Adrenal gland (tissue), 12 donors: ENCODE data around the gene IMPG2. TPM values are rescaled to one million over a fixed set of nuclear protein-coding genes. Genes with fewer than 3 reads are reported as not detected.

Source experiments
- DNase-seq, 7 donors: peaks; one replicate each; pipeline ENCODE4 v3.0.0-alpha.2; 2019 to 2020
- H3K27ac ChIP-seq, 5 donors: fragments of 200-600 bp; sonication (generic) in 4 of 5; 1 replicate in 3 of 5; 2 replicates in 2 of 5; pipeline versions ENCODE4 v1.5.1 to v1.8.0; 2016 to 2020; ENCODE audit warnings: mild to moderate bottlenecking in 1 of 5
- H3K27me3 ChIP-seq: fragments of 200-600 bp; 2 replicates; pipeline ENCODE4 v1.8.0; 2021
- H3K36me3 ChIP-seq, 2 donors: fragments of 200-600 bp; replicated peaks in 1 of 2; 1 replicate in 1 of 2; 2 replicates in 1 of 2; pipeline versions ENCODE4 v1.5.1 to v1.8.0; 2018 to 2022
- H3K4me1 ChIP-seq, 2 donors: fragments of 200-600 bp; replicated peaks in 1 of 2; 1 replicate in 1 of 2; 2 replicates in 1 of 2; pipeline versions ENCODE4 v1.5.1 to v1.8.0; 2018 to 2021
- H3K4me3 ChIP-seq, 4 donors: fragments of 200-600 bp; sonication (generic) in 3 of 4; one replicate each; pipeline ENCODE4 v1.5.1; 2016 to 2018
- H3K9me3 ChIP-seq, 3 donors: fragments of 200-600 bp; sonication (generic) in 1 of 3; replicated peaks in 1 of 3; 1 replicate in 2 of 3; 2 replicates in 1 of 3; pipeline versions ENCODE4 v1.5.1 to v1.8.0; 2016 to 2021
- POLR2A ChIP-seq, 2 donors: fragments of 450-650 bp; IDR thresholded peaks; one replicate each; pipeline ENCODE4 v1.6.1; 2017; ENCODE audit warnings: antibody characterized with exemption in 2 of 2, mild to moderate bottlenecking in 2 of 2, moderate library complexity in 1 of 2
- WGBS, 4 donors: extraction: QIAGEN DNeasy Blood & Tissue Kit in 2 of 4; methylation state at CpG; one replicate each; pipeline versions ENCODE4 v1.1.5 to v1.1.7; 2013 to 2017; 5-methylcytosine and 5-hydroxymethylcytosine counted together
- intact Hi-C, 2 donors: fragments of 100-400 bp; cut with DNase I; formaldehyde crosslinking; loops; one replicate each; pipeline versions ENCODE4 v1.14.1 to v1.15.0; 2022 to 2023
- polyA plus RNA-seq, 3 donors: library from polyadenylated mRNA; stranded (reverse); fragments of 200-250 nt in 2 of 3; fragments of 350-450 nt in 1 of 3; fragmentation: Illumina TruSeq in 1 of 3; extraction: RNeasy Lipid Tissue Mini Kit (QIAGEN cat#74804) in 1 of 3; gene quantifications; one replicate each; pipeline ENCODE4 v1.2.3, GENCODE V29; 2013 to 2014
- total RNA-seq, 9 donors: library from RNA; depleted of rRNA in 4 of 9; stranded (reverse); fragments of >200 nt in 4 of 9; fragments of 120-200 nt in 1 of 9; fragmentation: NEBNext Ultra II Directional in 1 of 9; extraction: Animal tissue kit (Norgen Biotek cat#: 25700) in 1 of 9; gene quantifications; one replicate each; pipeline versions ENCODE4 v1.1.0 to v1.2.4, GENCODE V29; 2013 to 2023
- TF ChIP-seq, protein P1 (sequence below), 6 experiments: fragments of 450-650 bp in 4 of 6; fragments of 200-600 bp in 2 of 6; sonication (generic) in 1 of 6; IDR thresholded peaks; 1 replicate in 5 of 6; 2 replicates in 1 of 6; pipeline versions ENCODE4 v1.5.1 to v1.8.0; 2016 to 2021; ENCODE audit warnings: antibody characterized with exemption in 6 of 6, mild to moderate bottlenecking in 2 of 6, moderate library complexity in 1 of 6
- donor health status: healthy with polysubstance abuse.
- donor health status: Bipolar disorder and iron deficiency.
- donor health status: DM: yes; HTN: yes; CAD: no.
- donor health status: DM: no; HTN: no; CAD: no.
- donor health status: DM: no; HTN: no; CAD: no.
- donor health status: DM: yes; HTN: yes; CAD: no.

Gene IMPG2
- total and polyA plus RNA-seq, 12 donors = 0.06 to 1.3 (median 0.21) TPM

DNA sequence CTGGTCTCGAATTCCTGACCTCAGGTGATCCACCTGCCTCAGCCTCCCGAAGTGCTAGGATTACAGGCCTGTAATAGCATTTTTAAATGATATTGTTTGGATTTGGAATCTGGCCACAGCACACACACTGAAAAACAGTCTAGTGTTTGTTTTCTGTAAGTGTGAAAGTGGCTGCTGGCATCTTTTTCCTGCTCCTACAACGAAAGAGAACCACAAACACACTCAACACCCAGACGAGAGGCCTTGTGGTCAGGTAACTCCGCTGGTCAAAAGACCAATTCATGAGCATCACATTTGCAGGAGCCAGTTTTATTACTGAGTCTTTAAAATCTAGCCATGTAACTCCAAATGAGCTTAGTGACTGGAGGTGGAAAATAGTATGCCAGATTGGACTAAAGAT, 50.2 kb downstream of the IMPG2 start:
- TF ChIP-seq, protein P1, sequence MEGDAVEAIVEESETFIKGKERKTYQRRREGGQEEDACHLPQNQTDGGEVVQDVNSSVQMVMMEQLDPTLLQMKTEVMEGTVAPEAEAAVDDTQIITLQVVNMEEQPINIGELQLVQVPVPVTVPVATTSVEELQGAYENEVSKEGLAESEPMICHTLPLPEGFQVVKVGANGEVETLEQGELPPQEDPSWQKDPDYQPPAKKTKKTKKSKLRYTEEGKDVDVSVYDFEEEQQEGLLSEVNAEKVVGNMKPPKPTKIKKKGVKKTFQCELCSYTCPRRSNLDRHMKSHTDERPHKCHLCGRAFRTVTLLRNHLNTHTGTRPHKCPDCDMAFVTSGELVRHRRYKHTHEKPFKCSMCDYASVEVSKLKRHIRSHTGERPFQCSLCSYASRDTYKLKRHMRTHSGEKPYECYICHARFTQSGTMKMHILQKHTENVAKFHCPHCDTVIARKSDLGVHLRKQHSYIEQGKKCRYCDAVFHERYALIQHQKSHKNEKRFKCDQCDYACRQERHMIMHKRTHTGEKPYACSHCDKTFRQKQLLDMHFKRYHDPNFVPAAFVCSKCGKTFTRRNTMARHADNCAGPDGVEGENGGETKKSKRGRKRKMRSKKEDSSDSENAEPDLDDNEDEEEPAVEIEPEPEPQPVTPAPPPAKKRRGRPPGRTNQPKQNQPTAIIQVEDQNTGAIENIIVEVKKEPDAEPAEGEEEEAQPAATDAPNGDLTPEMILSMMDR (IDR thresholded peaks at IDR 0.05) = no peak
- no peak for TF ChIP-seq POLR2A (IDR thresholded peaks at IDR 0.05)
- H3K27ac ChIP-seq = no peak overlapping the region
- no peaks in the 10 kb centered on the region for H3K9me3 ChIP-seq
- H3K27me3 ChIP-seq = no peaks in the 10 kb centered on the region
- intact Hi-C loops = no loop called here
- no peak for DNase-seq
- no peak overlapping the region for H3K4me3 ChIP-seq
- no peaks in the 10 kb centered on the region for H3K36me3 ChIP-seq
- no peaks in the 10 kb centered on the region for H3K4me1 ChIP-seq
- WGBS, 4 donors = 84 to 93% (median 91%) methylated on average over 5 of the region's 5 CpGs

DNA sequence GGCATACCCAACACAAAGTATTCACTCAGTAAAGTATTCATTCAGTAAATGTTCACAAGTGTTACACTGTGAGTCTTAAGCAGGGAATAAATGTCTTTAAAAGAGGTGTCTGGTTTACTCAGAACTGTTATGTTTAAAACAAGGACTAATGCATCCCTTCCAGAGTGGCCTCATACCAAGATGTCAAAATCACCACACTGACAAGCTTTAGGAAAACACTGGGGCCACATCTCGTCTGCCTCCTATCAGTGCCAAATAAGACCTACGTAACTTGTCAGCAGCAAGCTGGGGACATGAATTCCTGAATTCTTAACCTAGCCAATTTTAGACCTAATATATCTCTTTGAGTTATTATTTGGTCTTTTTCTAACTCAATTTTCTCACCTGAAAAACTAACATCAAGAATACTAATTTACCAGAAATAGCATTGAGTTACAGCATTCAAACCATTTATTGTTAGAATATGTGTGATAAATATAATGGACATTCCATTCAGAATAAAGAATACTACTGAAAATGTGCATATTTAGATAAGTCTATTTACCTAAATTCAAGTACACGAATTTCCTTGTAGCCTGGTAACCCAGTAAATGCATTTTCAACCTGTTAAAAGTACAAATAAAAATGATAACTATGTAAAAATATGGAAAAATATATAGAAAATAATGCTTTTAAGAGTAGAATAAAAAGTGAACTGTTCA, 51.3 kb downstream of the IMPG2 start:
- H3K36me3 ChIP-seq = no peaks in the 10 kb centered on the region
- intact Hi-C loops = no loop called here
- H3K27me3 ChIP-seq = no peaks in the 10 kb centered on the region
- H3K9me3 ChIP-seq = no peaks in the 10 kb centered on the region
- DNase-seq = no peak
- no peak overlapping the region for H3K4me3 ChIP-seq
- 81 to 85% (median 82%) methylated on average over 3 of the region's 3 CpGs for WGBS, 4 donors
- no peak overlapping the region for H3K27ac ChIP-seq
- no peaks in the 10 kb centered on the region for H3K4me1 ChIP-seq
- TF ChIP-seq POLR2A (IDR thresholded peaks at IDR 0.05) = no peak
- TF ChIP-seq, protein P1 (IDR thresholded peaks at IDR 0.05) = no peak

DNA sequence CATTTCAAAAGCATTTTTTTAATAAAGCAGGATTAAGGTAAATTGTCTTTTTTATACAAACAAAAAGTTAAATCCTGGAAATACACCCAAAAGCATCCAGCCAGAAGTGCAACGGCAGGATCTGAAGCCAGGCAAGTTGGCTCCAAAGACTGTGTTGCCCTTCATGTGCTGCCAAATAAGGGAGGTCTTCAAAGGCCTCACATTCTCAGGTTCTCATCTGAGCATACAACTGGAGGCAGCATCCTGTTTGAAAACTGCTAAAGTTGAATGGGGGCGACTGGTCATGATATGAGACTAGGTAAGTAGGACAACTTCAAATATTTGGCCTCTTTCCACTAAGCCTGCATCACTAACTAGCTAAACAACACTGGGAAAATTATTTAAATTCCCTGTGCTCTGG, 52.2 kb downstream of the IMPG2 start:
- Histone ChIP-seq H3K36me3 (no peaks in the 10 kb centered on the region), H3K4me1 (no peaks in the 10 kb centered on the region), H3K27me3 (no peaks in the 10 kb centered on the region), H3K27ac (no peak overlapping the region), H3K4me3 (no peak overlapping the region), H3K9me3 (no peaks in the 10 kb centered on the region)
- no peak for TF ChIP-seq POLR2A (IDR thresholded peaks at IDR 0.05)
- TF ChIP-seq, protein P1 (IDR thresholded peaks at IDR 0.05) = no peak
- no peak for DNase-seq
- WGBS, 4 donors = 68 to 87% (median 84%) methylated on average over 2 of the region's 2 CpGs
- intact Hi-C loops = no loop called here

DNA sequence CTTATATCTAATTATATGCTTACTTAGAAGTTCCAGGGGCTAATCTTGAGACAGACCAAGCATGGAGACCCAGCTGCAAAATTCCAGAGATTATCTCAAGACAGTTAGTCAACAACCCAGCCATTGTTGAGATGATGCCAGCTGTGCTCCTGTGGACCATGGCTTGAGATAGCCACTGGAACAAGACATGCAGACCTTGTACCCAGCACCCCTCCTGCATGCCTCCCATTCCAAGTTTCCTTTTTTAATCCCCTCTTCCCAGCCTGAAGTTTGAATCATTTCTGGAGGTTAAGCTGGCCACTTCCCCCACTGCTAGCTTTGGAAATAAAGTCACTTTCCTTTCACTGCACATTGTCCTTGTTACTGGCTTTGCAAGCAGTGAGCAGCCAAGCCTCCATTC, 53.8 kb downstream of the IMPG2 start:
- no peaks in the 10 kb centered on the region for H3K9me3 ChIP-seq
- intact Hi-C loops = no loop called here
- no peaks in the 10 kb centered on the region for H3K4me1 ChIP-seq
- no peaks in the 10 kb centered on the region for H3K36me3 ChIP-seq
- H3K27me3 ChIP-seq = no peaks in the 10 kb centered on the region
- H3K4me3 ChIP-seq = no peak overlapping the region
- no peak for DNase-seq
- H3K27ac ChIP-seq = no peak overlapping the region
- TF ChIP-seq, protein P1 (IDR thresholded peaks at IDR 0.05) = no peak
- no peak for TF ChIP-seq POLR2A (IDR thresholded peaks at IDR 0.05)
